SK-N-SH treated with all-trans-retinoic acid at 6 μM for 48 hours (cell line): Measurements from ENCODE around the gene DPM1.
A peak's percentile ranks its signal among the peaks of the same experiment; 100 is the strongest.

ENCODE experiments used
- ATAC-seq: fragments of 200-7000 bp; cut with Tn5 transposase; 3 replicates; pipeline ENCODE4 v1.9.1; 2020; ENCODE audit warnings: mild to moderate bottlenecking, moderate library complexity
- CSDC2 ChIP-seq: fragments of 250-450 bp; sonication (Bioruptor Pico); IDR thresholded peaks from 2 replicates; pipeline ENCODE4 v1.5.0; 2020; ENCODE audit warnings: mild to moderate bottlenecking, moderate library complexity
- GLIS3 ChIP-seq: fragments of 250-450 bp; sonication (Bioruptor Pico); IDR thresholded peaks from 2 replicates; pipeline ENCODE4 v1.5.0; 2020; ENCODE audit warnings: mild to moderate bottlenecking, moderate library complexity
- ISL1 ChIP-seq: fragments of 250-450 bp; sonication (Bioruptor Pico); IDR thresholded peaks from 2 replicates; pipeline ENCODE4 v2.1.2; 2022; ENCODE audit warnings: mild to moderate bottlenecking, moderate library complexity
- OSR1 ChIP-seq: fragments of 250-450 bp; sonication (Bioruptor Pico); IDR thresholded peaks from 2 replicates; pipeline ENCODE4 v1.8.0; 2022; ENCODE audit warnings: moderate library complexity, mild to moderate bottlenecking, inconsistent platforms
- PPARA ChIP-seq: fragments of 250-450 bp; sonication (Bioruptor Pico); IDR thresholded peaks from 2 replicates; pipeline ENCODE4 v1.5.0; 2020; ENCODE audit warnings: mild to moderate bottlenecking, borderline replicate concordance
- TCF4 ChIP-seq: fragments of 250-450 bp; sonication (Bioruptor Pico); IDR thresholded peaks from 2 replicates; pipeline ENCODE4 v1.8.0; 2021; ENCODE audit warnings: mild to moderate bottlenecking, moderate library complexity, borderline replicate concordance
- TOX ChIP-seq: fragments of 250-450 bp; sonication (Bioruptor Pico); IDR thresholded peaks from 2 replicates; pipeline ENCODE4 v1.8.0; 2021; ENCODE audit warnings: mild to moderate bottlenecking, moderate library complexity, borderline replicate concordance
- ZC3H10 ChIP-seq: fragments of 250-450 bp; sonication (Bioruptor Pico); IDR thresholded peaks from 2 replicates; pipeline ENCODE4 v1.5.1; 2021; ENCODE audit warnings: mild to moderate bottlenecking, moderate library complexity
- ZFP3 ChIP-seq: fragments of 250-450 bp; sonication (Bioruptor Pico); IDR thresholded peaks from 2 replicates; pipeline ENCODE4 v1.5.0; 2020; ENCODE audit warnings: mild to moderate bottlenecking, moderate library complexity
- ZFP30 ChIP-seq: fragments of 450-650 bp; formaldehyde crosslinking; IDR thresholded peaks from 2 replicates; pipeline ENCODE4 v1.5.0; 2022; ENCODE audit warnings: mild to moderate bottlenecking, moderate library complexity
- ZNF565 ChIP-seq: fragments of 450-650 bp; formaldehyde crosslinking; conservative IDR thresholded peaks from 2 replicates; pipeline ENCODE4 v1.5.0; 2020; ENCODE audit warnings: low read depth, mild to moderate bottlenecking, moderate library complexity
- ZNF70 ChIP-seq: fragments of 450-650 bp; formaldehyde crosslinking; IDR thresholded peaks from 2 replicates; pipeline ENCODE4 v1.5.0; 2020; ENCODE audit warnings: mild to moderate bottlenecking, moderate library complexity
- TF ChIP-seq, protein P1 (sequence below): fragments of 250-450 bp; sonication (Bioruptor Pico); IDR thresholded peaks from 2 replicates; pipeline ENCODE4 v1.5.1; 2021; ENCODE audit warnings: mild to moderate bottlenecking, moderate library complexity
- TF ChIP-seq, protein P2 (sequence below): fragments of 250-450 bp; sonication (Bioruptor Pico); IDR thresholded peaks from 2 replicates; pipeline ENCODE4 v1.5.0; 2020; ENCODE audit warnings: mild to moderate bottlenecking, moderate library complexity
- TF ChIP-seq, protein P3 (sequence below): fragments of 250-450 bp; sonication (Bioruptor Pico); IDR thresholded peaks from 2 replicates; pipeline ENCODE4 v1.8.0; 2020; ENCODE audit warnings: mild to moderate bottlenecking, moderate library complexity, borderline replicate concordance
- TF ChIP-seq, protein P4 (sequence below): fragments of 250-450 bp; sonication (Bioruptor Pico); IDR thresholded peaks from 2 replicates; pipeline ENCODE4 v1.5.1; 2020; ENCODE audit warnings: low read depth, mild to moderate bottlenecking, moderate library complexity

The DPM1 gene

DNA sequence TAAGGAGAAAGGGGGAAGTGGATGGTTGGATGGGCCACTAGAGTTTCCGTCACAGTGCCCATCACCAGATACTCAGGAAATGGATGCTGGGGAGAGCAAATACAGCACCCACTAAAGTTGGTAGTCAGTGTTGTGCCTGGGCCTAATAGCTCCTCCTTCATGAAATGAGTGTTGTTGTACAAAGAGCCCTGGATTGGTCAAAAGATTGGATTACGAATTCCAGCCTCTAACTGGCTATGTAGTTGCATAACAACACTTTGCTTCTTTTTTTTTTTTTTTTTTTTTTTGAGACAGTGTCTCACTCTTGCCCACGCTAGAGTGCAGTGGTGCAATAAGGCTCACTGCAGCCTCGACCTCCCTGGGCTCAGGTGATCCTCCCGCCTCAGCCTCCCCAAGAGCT, 37.2 kb upstream of the DPM1 start:
- TF ChIP-seq, protein P1, sequence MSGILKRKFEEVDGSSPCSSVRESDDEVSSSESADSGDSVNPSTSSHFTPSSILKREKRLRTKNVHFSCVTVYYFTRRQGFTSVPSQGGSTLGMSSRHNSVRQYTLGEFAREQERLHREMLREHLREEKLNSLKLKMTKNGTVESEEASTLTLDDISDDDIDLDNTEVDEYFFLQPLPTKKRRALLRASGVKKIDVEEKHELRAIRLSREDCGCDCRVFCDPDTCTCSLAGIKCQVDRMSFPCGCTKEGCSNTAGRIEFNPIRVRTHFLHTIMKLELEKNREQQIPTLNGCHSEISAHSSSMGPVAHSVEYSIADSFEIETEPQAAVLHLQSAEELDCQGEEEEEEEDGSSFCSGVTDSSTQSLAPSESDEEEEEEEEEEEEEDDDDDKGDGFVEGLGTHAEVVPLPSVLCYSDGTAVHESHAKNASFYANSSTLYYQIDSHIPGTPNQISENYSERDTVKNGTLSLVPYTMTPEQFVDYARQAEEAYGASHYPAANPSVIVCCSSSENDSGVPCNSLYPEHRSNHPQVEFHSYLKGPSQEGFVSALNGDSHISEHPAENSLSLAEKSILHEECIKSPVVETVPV: no peak
- TF ChIP-seq PPARA (CRISPR knock-in tag): no peak
- TF ChIP-seq ISL1 (CRISPR knock-in tag): no peak
- TF ChIP-seq CSDC2 (CRISPR knock-in tag): no peak
- TF ChIP-seq, protein P2, sequence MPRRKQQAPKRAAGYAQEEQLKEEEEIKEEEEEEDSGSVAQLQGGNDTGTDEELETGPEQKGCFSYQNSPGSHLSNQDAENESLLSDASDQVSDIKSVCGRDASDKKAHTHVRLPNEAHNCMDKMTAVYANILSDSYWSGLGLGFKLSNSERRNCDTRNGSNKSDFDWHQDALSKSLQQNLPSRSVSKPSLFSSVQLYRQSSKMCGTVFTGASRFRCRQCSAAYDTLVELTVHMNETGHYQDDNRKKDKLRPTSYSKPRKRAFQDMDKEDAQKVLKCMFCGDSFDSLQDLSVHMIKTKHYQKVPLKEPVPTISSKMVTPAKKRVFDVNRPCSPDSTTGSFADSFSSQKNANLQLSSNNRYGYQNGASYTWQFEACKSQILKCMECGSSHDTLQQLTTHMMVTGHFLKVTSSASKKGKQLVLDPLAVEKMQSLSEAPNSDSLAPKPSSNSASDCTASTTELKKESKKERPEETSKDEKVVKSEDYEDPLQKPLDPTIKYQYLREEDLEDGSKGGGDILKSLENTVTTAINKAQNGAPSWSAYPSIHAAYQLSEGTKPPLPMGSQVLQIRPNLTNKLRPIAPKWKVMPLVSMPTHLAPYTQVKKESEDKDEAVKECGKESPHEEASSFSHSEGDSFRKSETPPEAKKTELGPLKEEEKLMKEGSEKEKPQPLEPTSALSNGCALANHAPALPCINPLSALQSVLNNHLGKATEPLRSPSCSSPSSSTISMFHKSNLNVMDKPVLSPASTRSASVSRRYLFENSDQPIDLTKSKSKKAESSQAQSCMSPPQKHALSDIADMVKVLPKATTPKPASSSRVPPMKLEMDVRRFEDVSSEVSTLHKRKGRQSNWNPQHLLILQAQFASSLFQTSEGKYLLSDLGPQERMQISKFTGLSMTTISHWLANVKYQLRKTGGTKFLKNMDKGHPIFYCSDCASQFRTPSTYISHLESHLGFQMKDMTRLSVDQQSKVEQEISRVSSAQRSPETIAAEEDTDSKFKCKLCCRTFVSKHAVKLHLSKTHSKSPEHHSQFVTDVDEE (CRISPR knock-in tag): no peak
- TF ChIP-seq GLIS3 (CRISPR knock-in tag): no peak
- TF ChIP-seq ZNF565 (CRISPR knock-in tag): no peak
- no peak for TF ChIP-seq TCF4 (CRISPR knock-in tag)
- TF ChIP-seq, all 23 proteins: peak for 0
- ATAC-seq: peak; percentile 35; the same call in 1 of the 3 replicates

DNA sequence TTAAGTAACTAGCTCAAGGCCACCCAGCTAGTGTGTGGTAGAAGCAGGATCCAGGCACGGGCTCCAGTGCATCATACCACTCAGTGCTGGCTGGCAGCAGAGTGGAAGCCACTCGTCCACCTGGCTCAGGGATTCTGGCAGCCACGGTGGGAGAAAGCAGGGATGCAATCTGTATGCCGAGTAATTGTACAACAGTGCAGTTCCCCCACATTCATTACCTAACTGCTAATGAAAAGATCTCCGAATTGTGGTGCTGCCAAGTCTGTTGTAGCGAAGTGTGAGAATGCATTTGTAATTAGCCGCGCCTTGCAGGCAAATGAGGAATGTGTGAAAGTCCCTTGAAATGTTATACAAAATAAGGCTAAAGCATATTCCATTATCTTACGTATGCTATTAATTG, 35.5 kb upstream of the DPM1 start:
- no peak for TF ChIP-seq CSDC2 (CRISPR knock-in tag)
- no peak for TF ChIP-seq ZNF565 (CRISPR knock-in tag)
- TF ChIP-seq, protein P3, sequence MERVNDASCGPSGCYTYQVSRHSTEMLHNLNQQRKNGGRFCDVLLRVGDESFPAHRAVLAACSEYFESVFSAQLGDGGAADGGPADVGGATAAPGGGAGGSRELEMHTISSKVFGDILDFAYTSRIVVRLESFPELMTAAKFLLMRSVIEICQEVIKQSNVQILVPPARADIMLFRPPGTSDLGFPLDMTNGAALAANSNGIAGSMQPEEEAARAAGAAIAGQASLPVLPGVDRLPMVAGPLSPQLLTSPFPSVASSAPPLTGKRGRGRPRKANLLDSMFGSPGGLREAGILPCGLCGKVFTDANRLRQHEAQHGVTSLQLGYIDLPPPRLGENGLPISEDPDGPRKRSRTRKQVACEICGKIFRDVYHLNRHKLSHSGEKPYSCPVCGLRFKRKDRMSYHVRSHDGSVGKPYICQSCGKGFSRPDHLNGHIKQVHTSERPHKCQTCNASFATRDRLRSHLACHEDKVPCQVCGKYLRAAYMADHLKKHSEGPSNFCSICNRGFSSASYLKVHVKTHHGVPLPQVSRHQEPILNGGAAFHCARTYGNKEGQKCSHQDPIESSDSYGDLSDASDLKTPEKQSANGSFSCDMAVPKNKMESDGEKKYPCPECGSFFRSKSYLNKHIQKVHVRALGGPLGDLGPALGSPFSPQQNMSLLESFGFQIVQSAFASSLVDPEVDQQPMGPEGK (CRISPR knock-in tag): no peak
- TF ChIP-seq OSR1 (CRISPR knock-in tag): no peak
- TF ChIP-seq ZC3H10 (CRISPR knock-in tag): no peak
- no peak for TF ChIP-seq ZNF70 (CRISPR knock-in tag)
- no peak for TF ChIP-seq TOX (CRISPR knock-in tag)
- TF ChIP-seq, protein P4, sequence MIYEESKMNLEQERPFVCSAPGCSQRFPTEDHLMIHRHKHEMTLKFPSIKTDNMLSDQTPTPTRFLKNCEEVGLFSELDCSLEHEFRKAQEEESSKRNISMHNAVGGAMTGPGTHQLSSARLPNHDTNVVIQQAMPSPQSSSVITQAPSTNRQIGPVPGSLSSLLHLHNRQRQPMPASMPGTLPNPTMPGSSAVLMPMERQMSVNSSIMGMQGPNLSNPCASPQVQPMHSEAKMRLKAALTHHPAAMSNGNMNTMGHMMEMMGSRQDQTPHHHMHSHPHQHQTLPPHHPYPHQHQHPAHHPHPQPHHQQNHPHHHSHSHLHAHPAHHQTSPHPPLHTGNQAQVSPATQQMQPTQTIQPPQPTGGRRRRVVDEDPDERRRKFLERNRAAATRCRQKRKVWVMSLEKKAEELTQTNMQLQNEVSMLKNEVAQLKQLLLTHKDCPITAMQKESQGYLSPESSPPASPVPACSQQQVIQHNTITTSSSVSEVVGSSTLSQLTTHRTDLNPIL (CRISPR knock-in tag): no peak
- no peak for TF ChIP-seq ZFP30 (CRISPR knock-in tag)
- no peak for ATAC-seq

DNA sequence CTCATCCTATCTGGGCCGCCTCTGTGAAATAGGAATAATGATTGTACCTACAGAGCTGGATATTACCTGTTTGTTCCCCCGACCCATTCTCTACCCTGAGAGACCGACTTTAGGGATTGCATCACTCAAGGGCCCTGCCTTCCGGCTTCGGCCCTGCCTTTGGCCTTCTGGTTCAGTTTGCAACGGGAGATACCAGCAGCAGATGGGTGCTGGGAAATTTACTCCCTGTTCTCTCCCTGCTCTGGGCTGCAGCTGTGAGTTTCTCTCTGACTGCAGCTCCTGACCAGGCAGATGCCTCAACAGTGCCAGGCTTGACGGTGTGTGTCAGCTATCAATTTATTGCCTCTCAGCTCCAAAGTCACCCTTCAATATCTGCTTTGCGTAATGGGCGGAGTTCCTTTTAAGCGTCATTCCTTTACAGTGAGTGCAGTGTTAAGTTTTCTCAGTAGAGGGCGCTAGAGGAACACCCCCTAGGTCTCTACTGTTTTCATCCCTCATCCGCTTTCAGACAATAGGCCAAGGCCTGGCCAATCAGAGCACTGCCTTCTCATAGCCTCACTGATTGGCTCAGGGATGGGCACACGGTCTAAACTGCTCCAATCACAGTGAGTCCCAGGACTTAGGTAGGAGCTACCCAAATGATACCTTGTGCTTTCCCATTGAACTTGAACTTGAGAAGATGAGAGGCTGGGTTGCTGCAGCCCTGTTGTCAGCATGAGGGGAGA, 34.6 kb upstream of the DPM1 start:
- ATAC-seq: peak; percentile 89
- TF ChIP-seq, protein P1: no peak
- no peak for TF ChIP-seq ISL1 (CRISPR knock-in tag)
- no peak for TF ChIP-seq ZFP30 (CRISPR knock-in tag)
- no peak for TF ChIP-seq TCF4 (CRISPR knock-in tag)
- no peak for TF ChIP-seq TOX (CRISPR knock-in tag)
- no peak for TF ChIP-seq ZC3H10 (CRISPR knock-in tag)
- no peak for TF ChIP-seq ZFP3 (CRISPR knock-in tag)
- TF ChIP-seq, protein P3 (CRISPR knock-in tag): no peak
